Uterus (tissue), 4 donors: Measurements from ENCODE around the gene DCP1A. TPM values are rescaled to one million over a fixed set of nuclear protein-coding genes. Genes with fewer than 3 reads are reported as not detected.
"Not testable (repeated sequence)": the region's sequence is repeated elsewhere in the genome, so short reads cannot be mapped to it uniquely, and the experiment has no call there.

Source experiments
- DNase-seq, 2 donors: peaks; one replicate each; pipeline ENCODE4 v3.0.0-alpha.2; 2019 to 2020
- H3K27ac ChIP-seq, 2 donors: fragments of 200-600 bp; sonication (generic); 1 replicate in 1 of 2; 2 replicates in 1 of 2; pipeline ENCODE4 v1.5.1; 2016 to 2018
- H3K27me3 ChIP-seq, 2 donors: fragments of 200-600 bp; sonication (generic); one replicate each; pipeline ENCODE4 v1.5.1; 2018 to 2019; ENCODE audit warnings: control low read depth in 1 of 2
- H3K36me3 ChIP-seq, 2 donors: fragments of 200-600 bp; sonication (generic); one replicate each; pipeline ENCODE4 v1.5.1; 2019; ENCODE audit warnings: control low read depth in 1 of 2
- H3K4me1 ChIP-seq, 2 donors: fragments of 200-600 bp; sonication (generic); one replicate each; pipeline ENCODE4 v1.5.1; 2018 to 2019; ENCODE audit warnings: control low read depth in 1 of 2
- H3K4me3 ChIP-seq, 2 donors: fragments of 200-600 bp; sonication (generic); 1 replicate in 1 of 2; 2 replicates in 1 of 2; pipeline ENCODE4 v1.5.1; 2018 to 2019; ENCODE audit warnings: mild to moderate bottlenecking in 1 of 2
- H3K9me3 ChIP-seq, 2 donors: fragments of 200-600 bp; sonication (generic); one replicate each; pipeline ENCODE4 v1.5.1; 2019; ENCODE audit warnings: control low read depth in 1 of 2
- POLR2A ChIP-seq, 2 donors: fragments of 450-650 bp; IDR thresholded peaks; one replicate each; pipeline ENCODE4 v1.6.1; 2016; ENCODE audit warnings: antibody characterized with exemption in 2 of 2, mild to moderate bottlenecking in 1 of 2, moderate library complexity in 1 of 2
- intact Hi-C: fragments of 100-400 bp; cut with DNase I; formaldehyde crosslinking; loops from one replicate; pipeline ENCODE4 v1.15.1; 2023; ENCODE audit warnings: low total_unique reads
- total RNA-seq, 4 donors: library from RNA; depleted of rRNA in 3 of 4; stranded (reverse); fragments of >200 nt in 3 of 4; gene quantifications; one replicate each; pipeline versions ENCODE4 v1.1.0 to v1.2.4, GENCODE V29; 2014 to 2023
- TF ChIP-seq, protein P1 (sequence below), 4 experiments: fragments of 200-600 bp in 2 of 4; fragments of 450-650 bp in 2 of 4; sonication (generic) in 2 of 4; IDR thresholded peaks; one replicate each; pipeline ENCODE4 v1.5.1; 2016 to 2019; ENCODE audit warnings: antibody characterized with exemption in 4 of 4, mild to moderate bottlenecking in 2 of 4, moderate library complexity in 1 of 4
- donor health status: DM: yes; HTN: yes; CAD: no.

Gene DCP1A
- total RNA-seq, 4 donors from 2014 or later = 27.2 to 39.4 (median 34.5) TPM

DNA sequence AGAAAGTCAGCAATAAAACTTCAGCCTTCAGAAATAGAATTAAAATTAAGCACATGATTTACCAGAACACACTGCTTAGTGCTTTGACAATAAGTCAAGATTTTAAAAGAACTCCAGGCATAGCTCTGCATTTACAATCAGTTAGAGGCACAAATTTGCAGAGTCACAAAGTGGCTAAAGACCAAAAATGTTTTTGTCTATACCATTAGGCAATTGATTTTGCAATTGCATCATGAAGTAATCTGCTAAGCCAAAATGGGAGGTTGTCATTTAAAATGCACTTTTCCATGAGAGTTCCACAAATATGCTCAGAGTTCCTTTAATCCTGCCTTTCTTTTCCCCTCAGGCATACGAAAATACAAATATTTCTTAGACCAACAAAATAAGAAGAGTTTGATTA is 10.1 kb upstream of the DCP1A start:
- no peaks in the 10 kb centered on the region for H3K9me3 ChIP-seq
- no peaks in the 10 kb centered on the region for H3K27me3 ChIP-seq
- intact Hi-C loops = no loop called here
- no peak overlapping the region for H3K4me3 ChIP-seq
- no peak for DNase-seq
- no peak overlapping the region for H3K27ac ChIP-seq
- H3K36me3 ChIP-seq = no peaks in the 10 kb centered on the region
- no peaks in the 10 kb centered on the region for H3K4me1 ChIP-seq
- TF ChIP-seq, protein P1, sequence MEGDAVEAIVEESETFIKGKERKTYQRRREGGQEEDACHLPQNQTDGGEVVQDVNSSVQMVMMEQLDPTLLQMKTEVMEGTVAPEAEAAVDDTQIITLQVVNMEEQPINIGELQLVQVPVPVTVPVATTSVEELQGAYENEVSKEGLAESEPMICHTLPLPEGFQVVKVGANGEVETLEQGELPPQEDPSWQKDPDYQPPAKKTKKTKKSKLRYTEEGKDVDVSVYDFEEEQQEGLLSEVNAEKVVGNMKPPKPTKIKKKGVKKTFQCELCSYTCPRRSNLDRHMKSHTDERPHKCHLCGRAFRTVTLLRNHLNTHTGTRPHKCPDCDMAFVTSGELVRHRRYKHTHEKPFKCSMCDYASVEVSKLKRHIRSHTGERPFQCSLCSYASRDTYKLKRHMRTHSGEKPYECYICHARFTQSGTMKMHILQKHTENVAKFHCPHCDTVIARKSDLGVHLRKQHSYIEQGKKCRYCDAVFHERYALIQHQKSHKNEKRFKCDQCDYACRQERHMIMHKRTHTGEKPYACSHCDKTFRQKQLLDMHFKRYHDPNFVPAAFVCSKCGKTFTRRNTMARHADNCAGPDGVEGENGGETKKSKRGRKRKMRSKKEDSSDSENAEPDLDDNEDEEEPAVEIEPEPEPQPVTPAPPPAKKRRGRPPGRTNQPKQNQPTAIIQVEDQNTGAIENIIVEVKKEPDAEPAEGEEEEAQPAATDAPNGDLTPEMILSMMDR (IDR thresholded peaks at IDR 0.05) = no peak
- no peak for TF ChIP-seq POLR2A (IDR thresholded peaks at IDR 0.05)

GRCh38 chr3:53354945-53355498 is 7.7 kb upstream of the DCP1A start:
- Histone ChIP-seq H3K36me3 (no peaks in the 10 kb centered on the region), H3K4me3 (no peak overlapping the region), H3K9me3 (no peaks in the 10 kb centered on the region), H3K27me3 (no peaks in the 10 kb centered on the region), H3K27ac (no peak overlapping the region), H3K4me1 (no peaks in the 10 kb centered on the region)
- TF ChIP-seq POLR2A (IDR thresholded peaks at IDR 0.05) = no peak
- TF ChIP-seq, protein P1 (IDR thresholded peaks at IDR 0.05) = no peak
- DNase-seq = no peak
- intact Hi-C loops = no loop called here

DNA sequence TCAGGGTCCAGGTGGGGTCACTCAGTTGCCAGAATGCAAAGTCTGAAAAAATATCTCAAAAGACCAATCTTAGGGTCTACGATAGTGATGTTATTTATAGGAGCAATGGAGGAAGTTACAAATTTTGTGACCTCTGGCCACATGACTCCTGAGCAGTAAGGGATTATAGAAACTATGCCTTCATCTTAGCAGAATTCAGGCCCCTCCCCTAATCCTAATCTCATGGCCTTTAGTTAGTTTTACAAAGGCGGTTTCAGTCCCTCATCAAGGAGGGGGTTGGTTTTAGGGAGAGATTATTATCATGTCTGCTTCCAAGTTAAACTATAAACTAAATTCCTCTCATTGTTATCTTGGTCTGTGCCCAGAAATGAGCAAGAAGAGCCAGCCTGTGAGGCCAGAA is 5.9 kb upstream of the DCP1A start:
- TF ChIP-seq, protein P1 (IDR thresholded peaks at IDR 0.05) = no peak
- no peak for TF ChIP-seq POLR2A (IDR thresholded peaks at IDR 0.05)
- Histone ChIP-seq H3K36me3 (no peaks in the 10 kb centered on the region), H3K9me3 (no peaks in the 10 kb centered on the region), H3K27me3 (no peaks in the 10 kb centered on the region), H3K4me3 (no peak overlapping the region), H3K27ac (no peak overlapping the region), H3K4me1 (no peaks in the 10 kb centered on the region)
- intact Hi-C loops = no loop called here
- no peak for DNase-seq

GRCh38 chr3:53350652-53351051 is 3.3 kb upstream of the DCP1A start:
- intact Hi-C loops = no loop called here
- Histone ChIP-seq H3K27ac (no peak overlapping the region), H3K27me3 (no peaks in the 10 kb centered on the region), H3K4me3 (no peak overlapping the region), H3K4me1 (no peaks in the 10 kb centered on the region), H3K36me3 (no peaks in the 10 kb centered on the region), H3K9me3 (no peaks in the 10 kb centered on the region)
- DNase-seq = no peak
- TF ChIP-seq, protein P1 (IDR thresholded peaks at IDR 0.05) = no peak
- no peak for TF ChIP-seq POLR2A (IDR thresholded peaks at IDR 0.05)

GRCh38 chr3:53348118-53348517 is 775 bp upstream of the DCP1A start:
- H3K27me3 ChIP-seq, H3K9me3 ChIP-seq, H3K36me3 ChIP-seq, H3K4me1 ChIP-seq, intact Hi-C loops: not testable (repeated sequence)
- Histone ChIP-seq H3K4me3 (peak overlapping the region; percentile 96 to 97), H3K27ac (peak overlapping the region; percentile 92 to 94)
- peak in 1 of 2 donors; percentile 16 for DNase-seq

DNA sequence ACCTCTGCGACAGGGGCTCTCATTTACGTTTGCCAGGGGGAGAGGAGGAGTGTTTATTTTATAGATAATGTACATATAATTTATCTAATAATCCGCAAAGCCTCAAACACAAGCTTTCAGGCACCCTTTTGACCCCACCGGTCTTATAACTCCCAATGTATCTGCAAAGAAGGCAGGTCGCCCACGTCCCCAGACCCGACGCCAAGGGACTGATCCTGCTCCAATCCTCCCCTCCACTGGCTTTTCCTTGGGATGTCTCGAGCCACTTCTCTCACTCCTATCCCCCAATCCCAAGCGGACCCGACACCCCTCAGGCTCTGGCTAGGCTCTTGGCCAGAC is 452 bp downstream of the DCP1A start:
- H3K27me3 ChIP-seq = no peaks in the 10 kb centered on the region
- peak overlapping the region; percentile 92 to 94 for H3K27ac ChIP-seq
- peak overlapping the region; percentile 96 to 97 for H3K4me3 ChIP-seq
- no peaks in the 10 kb centered on the region for H3K9me3 ChIP-seq
- H3K36me3 ChIP-seq = no peaks in the 10 kb centered on the region
- TF ChIP-seq POLR2A (IDR thresholded peaks at IDR 0.05) = no peak
- TF ChIP-seq, protein P1 (IDR thresholded peaks at IDR 0.05) = no peak
- no peak for DNase-seq
- peaks cover 0 to 6% of the 10 kb centered on the region in 2 donors for H3K4me1 ChIP-seq
- intact Hi-C loops = no loop called here
